Mesenteric fat pad (tissue), 1 donor: ENCODE results near the gene PPP2R5A. TPM values are rescaled to one million over a fixed set of nuclear protein-coding genes. Genes with fewer than 3 reads are reported as not detected.
"Not testable (repeated sequence)": the region's sequence is repeated elsewhere in the genome, so short reads cannot be mapped to it uniquely, and the experiment has no call there.

Experiments used
- DNase-seq: peaks from one replicate; pipeline ENCODE4 v3.0.0-alpha.2; 2020; ENCODE audit warnings: low spot score
- total RNA-seq: library from RNA; stranded (reverse); fragmentation: NEBNext Ultra II Directional; extraction: Animal tissue kit (Norgen Biotek cat#: 25700); gene quantifications from one replicate; pipeline ENCODE4 v1.2.1, GENCODE V29; 2021
- donor health status: DM: yes; HTN: yes; CAD: no.

PPP2R5A gene
- total RNA-seq, 1 donor from 2014 or later, result 59.7 TPM

- DNase-seq, result no peak
Observed at GRCh38 chr1:212295579-212295978, 10.4 kb downstream of the PPP2R5A start.

GRCh38 chr1:212297338-212297737, 12.1 kb downstream of the PPP2R5A start:
- no peak for DNase-seq

- DNase-seq, result no peak
Observed at GRCh38 chr1:212301580-212301979, 16.4 kb downstream of the PPP2R5A start.

- DNase-seq, result no peak
Observed at GRCh38 chr1:212302745-212303383, 17.7 kb downstream of the PPP2R5A start.

GRCh38 chr1:212305342-212305741, 20.1 kb downstream of the PPP2R5A start:
- no peak for DNase-seq

GRCh38 chr1:212305984-212306452, 20.8 kb downstream of the PPP2R5A start:
- not testable (repeated sequence) for DNase-seq

- no peak for DNase-seq
Observed at GRCh38 chr1:212309967-212310366, 24.8 kb downstream of the PPP2R5A start.

- no peak for DNase-seq
Observed at GRCh38 chr1:212310383-212310782, 25.2 kb downstream of the PPP2R5A start.

- no peak for DNase-seq
Observed at GRCh38 chr1:212311836-212312497, 26.8 kb downstream of the PPP2R5A start.

GRCh38 chr1:212313616-212314015, 28.4 kb downstream of the PPP2R5A start:
- DNase-seq, result no peak

- DNase-seq, result no peak
Observed at GRCh38 chr1:212315184-212315583, 30.0 kb downstream of the PPP2R5A start.

- DNase-seq, result no peak
Observed at GRCh38 chr1:212315907-212316306, 30.7 kb downstream of the PPP2R5A start.

- no peak for DNase-seq
Observed at GRCh38 chr1:212317916-212318315, 32.7 kb downstream of the PPP2R5A start.

- DNase-seq, result not testable (repeated sequence)
Observed at GRCh38 chr1:212321031-212321430, 35.8 kb downstream of the PPP2R5A start.

GRCh38 chr1:212323066-212323465, 37.9 kb downstream of the PPP2R5A start:
- no peak for DNase-seq

- DNase-seq, result no peak
Observed at GRCh38 chr1:212326541-212326940, 41.3 kb downstream of the PPP2R5A start.

- no peak for DNase-seq
Observed at GRCh38 chr1:212328248-212328647, 43.0 kb downstream of the PPP2R5A start.

- no peak for DNase-seq
Observed at GRCh38 chr1:212329105-212329504, 43.9 kb downstream of the PPP2R5A start.

- DNase-seq, result no peak
Observed at GRCh38 chr1:212341090-212341489, 55.9 kb downstream of the PPP2R5A start.

GRCh38 chr1:212344905-212345304, 59.7 kb downstream of the PPP2R5A start:
- no peak for DNase-seq

GRCh38 chr1:212346601-212347000, 61.4 kb downstream of the PPP2R5A start:
- DNase-seq, result no peak

GRCh38 chr1:212351588-212352362, 66.6 kb downstream of the PPP2R5A start:
- DNase-seq, result no peak
